COLO829 (cell line): ENCODE data around the gene TSPYL1.
A peak's percentile ranks its signal among the peaks of the same experiment; 100 is the strongest.

Source experiments
- DNase-seq: peaks from one replicate; pipeline ENCODE4 v3.0.0; 2012; ENCODE audit warnings: low spot score

Gene TSPYL1

DNA sequence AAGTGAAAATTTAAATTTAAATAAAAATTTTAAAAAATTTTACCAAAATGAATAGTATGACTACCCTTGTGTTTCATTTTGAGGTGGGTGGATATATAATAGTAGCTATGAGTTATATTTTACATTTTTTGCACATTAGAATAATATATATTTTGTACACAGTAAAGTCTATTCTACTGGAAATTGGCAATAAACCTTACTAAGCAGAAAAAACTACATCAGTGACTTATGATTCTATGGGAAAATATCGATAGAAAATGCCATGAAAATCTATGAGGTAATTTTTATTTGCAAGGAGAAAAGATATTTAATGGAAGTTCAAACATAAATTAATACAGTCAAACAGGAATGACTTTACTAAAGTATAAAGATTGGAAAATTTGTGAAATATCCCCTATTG, 23.0 kb downstream of the TSPYL1 start:
- no peak for DNase-seq

DNA sequence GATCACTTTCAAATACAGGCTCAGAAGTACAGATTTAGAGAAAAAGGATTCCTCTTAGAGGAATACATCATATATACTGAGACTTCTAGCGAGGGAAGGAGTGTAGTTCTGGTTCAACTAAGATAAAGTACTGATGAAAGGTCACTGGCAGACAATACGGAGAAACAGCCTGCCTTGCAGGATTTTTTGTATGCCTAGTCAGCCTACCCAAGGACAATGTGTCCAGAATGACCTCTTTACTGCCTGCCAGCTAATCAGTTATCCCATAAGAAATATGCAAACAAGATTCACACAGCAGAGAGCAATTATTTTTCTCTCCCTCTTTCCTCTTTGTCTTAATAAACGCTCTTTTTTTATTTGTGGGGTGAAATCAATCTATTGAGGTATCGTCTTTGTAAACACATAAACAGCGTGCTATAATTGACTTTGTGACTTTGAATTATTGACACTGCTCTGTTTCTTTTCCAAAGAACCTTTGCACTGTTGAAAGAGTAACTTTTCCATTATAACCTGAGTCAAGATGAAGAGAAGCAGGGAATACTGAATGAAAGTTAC, 24.4 kb downstream of the TSPYL1 start:
- DNase-seq: no peak

DNA sequence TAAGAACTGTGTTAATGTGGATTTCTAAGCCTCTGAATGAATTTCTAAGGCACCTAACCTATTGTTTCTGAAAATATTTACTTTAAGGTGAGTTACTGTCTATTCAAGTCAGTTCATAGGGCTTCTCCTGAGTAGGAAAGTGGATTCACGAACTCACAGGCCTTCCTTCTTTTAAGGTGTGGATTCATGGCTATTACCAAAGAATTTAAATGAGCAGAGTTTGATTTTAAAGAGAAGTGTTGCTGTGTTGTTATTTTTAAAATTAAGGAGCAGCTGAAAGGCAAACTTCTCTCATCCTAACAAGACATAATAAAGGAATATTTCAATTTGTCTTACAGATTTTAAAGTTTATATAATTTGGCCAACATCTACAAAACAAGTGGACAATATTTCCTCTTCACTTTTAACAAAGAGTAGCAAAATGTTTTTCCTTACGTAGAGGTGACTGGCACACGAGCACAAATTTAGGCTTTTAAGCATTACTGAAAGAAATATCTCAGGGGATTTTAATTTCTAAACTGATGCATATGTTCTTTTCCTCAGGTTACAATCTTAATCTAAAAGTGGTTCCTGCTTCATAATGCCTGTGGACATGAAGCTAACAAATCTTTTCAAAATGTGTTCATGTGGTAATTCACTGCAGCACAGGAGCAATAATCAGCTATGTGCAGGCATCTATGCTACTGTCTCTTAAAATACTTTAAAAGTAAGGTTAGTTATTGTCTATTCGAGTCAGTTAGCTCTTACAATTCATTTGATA, 25.3 kb downstream of the TSPYL1 start:
- DNase-seq: no peak

DNA sequence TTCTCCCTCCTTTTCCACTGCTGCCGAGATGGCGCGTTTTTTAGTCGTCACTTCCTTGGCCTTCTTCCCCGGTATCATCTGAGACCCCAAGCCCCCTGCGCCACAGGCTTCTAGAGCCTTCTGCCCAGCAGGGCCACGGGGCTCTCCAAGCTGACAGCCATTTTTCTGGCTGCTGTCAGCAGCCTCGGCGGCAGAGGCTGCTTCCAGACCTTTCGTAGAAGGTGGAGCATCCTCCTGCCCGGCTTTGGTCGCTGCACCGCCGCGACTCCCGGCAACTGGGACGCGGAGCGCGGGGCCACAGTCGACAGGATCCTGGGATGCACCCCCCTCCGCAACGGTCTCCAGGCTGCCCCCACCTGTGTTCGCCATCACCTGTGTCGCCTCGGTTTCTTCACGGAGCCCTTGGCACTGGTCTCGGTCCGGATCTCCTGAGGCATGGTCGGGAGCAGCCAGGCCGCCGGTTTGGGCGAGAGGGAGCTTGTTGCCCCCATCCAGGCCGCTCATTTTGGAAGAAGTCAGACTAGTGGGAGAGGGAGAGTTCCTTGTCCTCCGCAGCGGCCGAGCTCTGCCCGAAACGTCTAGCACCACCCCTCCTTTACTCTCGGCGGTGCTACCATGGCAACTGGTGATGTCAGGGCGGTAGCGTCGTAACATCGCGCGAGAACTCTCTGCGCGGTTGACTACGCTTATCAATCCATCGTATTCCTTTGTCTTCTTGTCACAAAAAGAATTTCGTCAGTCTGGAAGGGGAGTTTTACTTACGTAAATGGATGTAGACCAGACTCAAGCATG, 26.0 kb downstream of the TSPYL1 start, which contains the start of gene TSPYL4:
Gene TSPYL4, minus strand, starts transcription at position 571 of the 792 bp plus-strand sequence. Its CDS starts 67 bp downstream, at position 504.
- peak; percentile 89 for DNase-seq

DNA sequence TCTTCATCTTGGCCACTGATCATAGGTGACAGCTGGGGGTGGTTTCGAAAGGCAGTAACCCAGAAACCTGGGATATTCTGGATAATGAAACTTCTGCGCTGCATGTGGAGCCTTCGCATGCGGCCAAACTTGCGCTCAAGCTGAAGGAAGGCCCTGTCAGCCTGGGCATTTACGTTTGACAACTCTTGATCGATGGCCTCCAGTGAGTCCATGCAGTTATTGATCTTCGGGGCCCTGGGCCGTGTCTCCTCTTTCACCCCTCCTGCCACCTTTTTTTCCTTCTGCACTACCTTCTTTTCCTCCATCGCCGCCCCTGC, 26.6 kb downstream of the TSPYL1 start:
- no peak for DNase-seq

DNA sequence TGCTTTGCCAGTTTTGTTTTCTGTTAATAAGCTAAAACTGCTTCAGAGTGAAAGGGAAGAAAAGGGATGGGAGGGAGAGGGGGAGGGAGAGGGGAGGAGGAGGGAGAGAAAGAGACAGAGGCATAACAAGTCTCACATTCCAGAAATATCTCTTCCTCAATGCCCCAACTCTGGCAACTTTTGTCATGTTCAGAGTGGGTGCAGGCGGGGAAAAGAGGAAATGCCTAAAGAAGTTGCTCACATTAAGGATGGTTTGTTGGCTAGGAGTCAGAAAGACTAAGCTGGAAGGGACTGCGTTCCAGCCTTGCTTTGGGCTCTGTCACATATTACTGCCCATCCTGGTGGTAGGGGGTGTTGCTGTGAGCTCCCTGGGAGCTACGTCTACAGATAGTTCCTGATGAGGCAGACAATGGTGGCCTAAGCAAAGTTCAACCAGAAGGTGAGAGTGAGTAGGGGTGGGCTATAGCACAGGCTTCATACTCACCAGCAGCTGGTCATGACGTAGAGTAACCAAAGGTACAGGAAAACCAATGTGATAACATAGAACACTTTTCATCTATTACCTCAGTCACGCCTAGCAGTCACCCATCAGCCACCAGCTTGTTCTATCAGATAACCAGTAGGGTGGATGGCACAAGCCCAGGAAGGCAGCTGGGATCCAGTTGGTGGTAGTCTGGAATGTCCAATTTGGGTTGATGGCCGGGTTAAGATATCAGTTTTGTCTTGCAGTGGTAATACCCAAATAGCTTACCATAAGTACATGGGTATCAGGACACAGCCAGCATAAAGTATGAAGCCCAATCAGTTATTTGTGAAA, 28.0 kb downstream of the TSPYL1 start:
- DNase-seq: no peak

DNA sequence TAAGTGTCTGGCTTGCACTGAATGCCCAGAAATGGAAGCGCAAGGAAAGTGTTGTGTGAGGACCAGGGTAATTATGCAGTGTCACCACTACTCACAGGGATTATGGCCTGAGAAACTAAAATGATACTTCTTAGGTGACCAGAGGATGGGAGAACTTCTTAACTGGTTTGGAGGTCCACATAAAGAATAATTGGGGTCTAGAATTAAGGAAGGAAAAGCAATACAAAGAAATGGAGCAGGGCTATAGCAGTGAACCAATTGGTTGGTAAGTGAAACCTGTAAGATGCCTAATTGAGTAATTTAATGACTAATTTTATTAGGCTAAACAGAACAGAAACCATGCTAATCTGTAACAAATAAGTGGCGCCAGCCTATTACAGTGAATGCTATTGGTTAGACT, 31.2 kb downstream of the TSPYL1 start:
- no peak for DNase-seq

DNA sequence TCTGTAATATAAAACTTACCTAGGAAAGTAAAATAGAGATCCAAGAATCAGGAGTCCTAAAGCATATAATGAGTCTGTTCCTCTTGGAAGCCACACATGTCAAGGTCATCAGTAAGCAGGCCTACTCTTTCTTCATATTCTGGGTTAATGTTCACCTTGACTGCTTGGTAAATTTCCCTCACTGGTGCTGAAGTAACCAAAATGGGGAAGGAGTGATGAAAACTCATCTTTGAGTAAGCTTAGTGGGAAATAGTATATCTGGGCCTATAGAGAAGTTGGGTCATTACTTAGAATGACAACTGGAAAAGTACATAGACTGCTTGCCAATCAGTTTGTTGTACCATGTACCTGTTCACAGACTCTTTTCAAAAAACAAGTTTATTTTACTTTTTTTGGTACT, 32.4 kb downstream of the TSPYL1 start:
- no peak for DNase-seq

DNA sequence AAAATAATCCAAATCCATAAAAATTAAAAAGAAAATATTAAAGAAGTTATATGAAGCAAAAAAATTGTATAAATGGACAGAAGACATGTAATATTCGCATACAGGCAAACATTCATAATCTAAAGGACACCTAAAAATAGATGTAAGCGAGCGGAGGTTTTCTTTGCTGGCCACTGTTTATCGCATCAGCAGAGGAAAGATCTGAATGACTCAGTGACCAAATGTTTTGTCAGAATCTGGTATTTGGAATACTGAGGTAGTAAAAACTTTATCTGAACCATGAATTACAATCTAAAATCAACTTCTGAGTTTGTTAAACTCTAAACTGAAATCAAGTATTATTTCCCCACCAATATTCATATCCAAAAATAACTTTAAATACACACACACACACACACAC, 33.6 kb downstream of the TSPYL1 start:
- no peak for DNase-seq

DNA sequence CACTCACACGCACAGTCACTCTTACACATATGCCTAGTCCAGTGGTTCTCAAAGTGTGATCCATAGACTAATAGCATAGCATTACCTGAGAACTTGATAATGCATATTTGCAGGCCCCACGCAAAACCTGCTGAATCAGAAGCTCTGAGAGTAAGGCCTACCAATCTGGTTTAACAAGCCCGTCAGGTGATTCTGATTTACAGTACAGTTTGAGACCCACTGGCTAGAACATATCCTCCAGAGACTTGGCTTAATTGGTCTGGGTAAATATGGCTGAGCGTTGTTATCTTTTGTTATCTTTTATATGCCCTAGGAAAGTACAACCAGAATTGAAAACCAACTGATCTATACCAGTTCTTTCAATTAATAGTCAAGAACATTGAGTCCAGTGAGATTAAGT, 35.4 kb downstream of the TSPYL1 start:
- no peak for DNase-seq

DNA sequence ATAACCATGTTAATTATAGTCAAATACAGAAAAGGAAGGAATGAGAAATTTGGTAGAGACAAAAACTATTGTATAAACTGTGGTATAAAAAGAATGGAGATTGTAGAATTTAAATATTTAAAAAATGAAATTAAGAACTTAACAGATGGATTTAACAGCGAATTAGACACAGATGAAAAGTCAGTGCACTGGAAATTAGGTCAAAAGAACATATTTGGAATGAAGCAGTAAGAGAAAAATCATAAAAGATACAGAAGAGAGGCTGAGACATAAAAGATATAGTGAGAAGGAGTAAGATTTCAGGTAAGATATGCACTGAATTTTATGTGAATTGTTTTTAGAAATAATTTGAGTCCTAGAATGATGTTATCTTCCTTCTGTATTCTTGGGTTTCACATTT, 39.9 kb downstream of the TSPYL1 start:
- DNase-seq: no peak

DNA sequence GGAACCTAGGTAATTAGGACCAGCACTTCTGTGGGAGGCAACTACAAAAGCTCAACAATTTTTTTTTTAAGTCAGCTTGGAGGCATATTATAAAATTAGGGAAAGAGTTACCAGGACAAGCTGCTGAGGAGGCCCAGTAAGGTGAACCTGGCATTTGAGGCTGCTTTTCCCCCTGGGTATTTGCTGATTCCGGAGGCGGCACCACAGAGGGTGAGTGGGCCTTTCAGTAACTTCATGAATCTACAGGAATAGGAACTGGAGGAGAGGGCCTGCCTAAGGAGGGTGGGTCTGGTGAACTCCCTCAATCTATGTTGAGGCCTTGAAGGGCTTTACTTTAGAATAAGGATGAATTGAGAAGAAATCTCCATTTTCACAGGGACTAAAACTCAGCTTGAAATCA, 40.5 kb downstream of the TSPYL1 start:
- DNase-seq: no peak

DNA sequence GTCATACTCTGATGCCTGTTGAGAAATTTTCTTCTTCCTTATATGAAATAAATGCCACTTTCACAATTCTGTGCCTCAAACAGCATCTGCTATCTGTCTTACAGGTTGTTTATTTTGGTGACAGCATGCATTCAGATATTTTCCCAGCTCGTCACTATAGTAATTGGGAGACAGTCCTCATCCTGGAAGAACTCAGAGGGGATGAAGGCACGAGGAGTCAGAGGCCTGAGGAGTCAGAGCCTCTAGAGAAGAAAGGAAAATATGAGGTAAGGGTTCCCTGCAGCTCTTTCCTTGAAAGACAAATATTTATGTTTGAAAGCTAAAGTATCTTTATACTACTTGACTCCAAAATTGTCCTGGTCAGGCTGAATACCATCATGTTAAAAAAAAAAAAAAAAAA, 41.6 kb downstream of the TSPYL1 start:
- no peak for DNase-seq

DNA sequence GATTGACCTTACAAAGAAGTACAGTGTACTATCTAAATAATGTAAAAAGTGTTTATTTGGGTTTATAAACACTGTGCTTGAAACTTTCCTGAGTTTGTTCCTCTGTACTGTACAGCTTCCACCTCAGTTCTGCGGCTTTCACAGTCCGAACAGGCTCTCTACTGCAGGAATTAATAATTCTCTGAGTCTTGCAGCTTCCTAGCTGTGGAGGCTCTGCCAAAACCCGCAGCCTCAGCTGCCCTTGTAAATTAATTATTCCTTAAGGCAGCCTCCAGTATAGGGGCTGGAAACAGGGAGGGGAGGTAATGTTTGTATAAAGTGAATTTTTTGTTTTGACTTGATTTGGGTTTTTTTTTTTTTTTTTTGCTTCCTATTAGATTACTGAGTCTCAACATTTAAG, 45.0 kb downstream of the TSPYL1 start:
- DNase-seq: no peak

DNA sequence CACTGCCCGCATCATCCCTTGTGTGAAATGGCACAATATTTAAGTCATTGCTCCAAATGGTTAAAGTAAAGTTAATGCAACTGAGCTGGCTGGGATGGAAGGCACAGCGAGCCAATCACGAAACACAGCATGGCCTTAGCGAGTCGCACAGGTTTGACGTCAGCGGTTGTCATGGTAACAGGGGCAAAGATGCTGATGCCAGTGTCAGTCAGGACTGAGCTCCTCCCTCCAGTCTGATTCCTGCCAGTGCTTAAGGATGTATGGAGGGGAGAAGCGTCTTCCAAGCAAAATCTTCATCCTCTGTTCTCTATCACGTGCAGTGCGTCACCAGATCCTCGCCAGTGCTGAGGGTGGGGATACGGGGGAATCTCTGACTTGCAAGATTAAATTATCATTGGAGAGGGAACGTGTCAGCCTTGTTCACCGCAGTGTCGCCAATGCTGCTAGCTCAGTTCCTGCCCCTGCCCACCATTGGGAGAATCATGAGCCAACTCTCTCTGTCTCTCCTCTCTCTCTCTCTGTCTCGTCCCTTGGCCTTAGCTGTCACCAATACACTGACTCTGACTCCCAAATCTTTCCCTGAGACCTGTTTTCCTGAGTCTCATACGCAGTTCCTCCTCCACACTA, 50.3 kb downstream of the TSPYL1 start:
- no peak for DNase-seq
